Erythroblast (primary cell): ENCODE data around the gene TRIM27.
A peak's percentile ranks its signal among the peaks of the same experiment; 100 is the strongest.

Experiments
- GATA1 ChIP-seq: IDR thresholded peaks from 2 replicates; pipeline ENCODE4 v1.6.1; 2011; ENCODE audit warnings: low read depth, mild to moderate bottlenecking, control low read depth, low read length, moderate library complexity
- POLR2A ChIP-seq: IDR thresholded peaks from 2 replicates; pipeline ENCODE4 v1.6.1; 2011; ENCODE audit warnings: mild to moderate bottlenecking, low read length

GRCh38 chr6:28922004-28922820, 1.6 kb downstream of the TRIM27 start:
- TF ChIP-seq POLR2A (peak; percentile 46), GATA1 (no peak)
